ENCODE results near the gene PTPN22. TPM values are rescaled to one million over a fixed set of nuclear protein-coding genes. Genes with fewer than 3 reads are reported as not detected.

The PTPN22 gene
- total and polyA plus RNA-seq, 9 of the 15 experiments (the other 6 are each of a cell fraction or from before 2014, with no cell fraction given) = 0.45 to 4.6 (median 1.1) TPM

DNA sequence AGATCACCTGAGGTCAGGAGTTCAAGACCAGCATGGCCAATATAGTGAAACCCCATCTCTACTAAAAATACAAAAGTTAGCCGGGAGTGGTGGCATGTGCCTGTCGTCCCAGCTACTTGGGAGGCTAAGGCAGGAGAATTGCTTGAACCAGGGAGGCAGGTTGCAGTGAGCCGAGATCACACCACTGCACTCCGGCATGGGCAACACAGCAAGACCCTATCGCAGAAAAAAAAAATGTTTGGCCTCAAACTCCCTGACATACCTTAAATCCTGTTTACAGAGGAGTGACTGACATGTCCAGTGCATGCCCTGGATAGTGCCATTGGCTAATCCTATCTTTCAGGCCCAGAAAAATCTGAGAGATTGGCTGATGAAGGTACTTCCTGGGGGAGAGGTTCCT, 45.5 kb upstream of the PTPN22 start (continued):
- TF ChIP-seq, protein P1, sequence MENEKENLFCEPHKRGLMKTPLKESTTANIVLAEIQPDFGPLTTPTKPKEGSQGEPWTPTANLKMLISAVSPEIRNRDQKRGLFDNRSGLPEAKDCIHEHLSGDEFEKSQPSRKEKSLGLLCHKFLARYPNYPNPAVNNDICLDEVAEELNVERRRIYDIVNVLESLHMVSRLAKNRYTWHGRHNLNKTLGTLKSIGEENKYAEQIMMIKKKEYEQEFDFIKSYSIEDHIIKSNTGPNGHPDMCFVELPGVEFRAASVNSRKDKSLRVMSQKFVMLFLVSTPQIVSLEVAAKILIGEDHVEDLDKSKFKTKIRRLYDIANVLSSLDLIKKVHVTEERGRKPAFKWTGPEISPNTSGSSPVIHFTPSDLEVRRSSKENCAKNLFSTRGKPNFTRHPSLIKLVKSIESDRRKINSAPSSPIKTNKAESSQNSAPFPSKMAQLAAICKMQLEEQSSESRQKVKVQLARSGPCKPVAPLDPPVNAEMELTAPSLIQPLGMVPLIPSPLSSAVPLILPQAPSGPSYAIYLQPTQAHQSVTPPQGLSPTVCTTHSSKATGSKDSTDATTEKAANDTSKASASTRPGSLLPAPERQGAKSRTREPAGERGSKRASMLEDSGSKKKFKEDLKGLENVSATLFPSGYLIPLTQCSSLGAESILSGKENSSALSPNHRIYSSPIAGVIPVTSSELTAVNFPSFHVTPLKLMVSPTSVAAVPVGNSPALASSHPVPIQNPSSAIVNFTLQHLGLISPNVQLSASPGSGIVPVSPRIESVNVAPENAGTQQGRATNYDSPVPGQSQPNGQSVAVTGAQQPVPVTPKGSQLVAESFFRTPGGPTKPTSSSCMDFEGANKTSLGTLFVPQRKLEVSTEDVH (IDR thresholded peaks at IDR 0.05; ENCODE audit: low read depth, partially characterized antibody) = no peak
- TF ChIP-seq TFAM (CRISPR knock-in tag; conservative IDR thresholded peaks at IDR 0.05) (no peak), ZNF551 (CRISPR knock-in tag; IDR thresholded peaks at IDR 0.05) (no peak), ZNF121 (CRISPR knock-in tag; conservative IDR thresholded peaks at IDR 0.05) (peak; percentile 33; the same call in 1 of the 2 replicates), ZFP30 (CRISPR knock-in tag; IDR thresholded peaks at IDR 0.05; ENCODE audit: borderline replicate concordance) (no peak), NFE2L1 (tag; IDR thresholded peaks at IDR 0.05; ENCODE audit: borderline replicate concordance, low read depth) (no peak), XRCC4 (IDR thresholded peaks at IDR 0.05; ENCODE audit: extremely low read depth, insufficient read depth, insufficient read length) (no peak), ESRRA (IDR thresholded peaks at IDR 0.05; ENCODE audit: borderline replicate concordance, low read depth) (no peak), HDAC3 (IDR thresholded peaks at IDR 0.05; ENCODE audit: borderline replicate concordance, partially characterized antibody) (no peak), GTF2E2 (tag; IDR thresholded peaks at IDR 0.05) (no peak), CREB5 (CRISPR knock-in tag; IDR thresholded peaks at IDR 0.05) (no peak), ARNT (IDR thresholded peaks at IDR 0.05) (no peak)
- TF ChIP-seq, protein P2, sequence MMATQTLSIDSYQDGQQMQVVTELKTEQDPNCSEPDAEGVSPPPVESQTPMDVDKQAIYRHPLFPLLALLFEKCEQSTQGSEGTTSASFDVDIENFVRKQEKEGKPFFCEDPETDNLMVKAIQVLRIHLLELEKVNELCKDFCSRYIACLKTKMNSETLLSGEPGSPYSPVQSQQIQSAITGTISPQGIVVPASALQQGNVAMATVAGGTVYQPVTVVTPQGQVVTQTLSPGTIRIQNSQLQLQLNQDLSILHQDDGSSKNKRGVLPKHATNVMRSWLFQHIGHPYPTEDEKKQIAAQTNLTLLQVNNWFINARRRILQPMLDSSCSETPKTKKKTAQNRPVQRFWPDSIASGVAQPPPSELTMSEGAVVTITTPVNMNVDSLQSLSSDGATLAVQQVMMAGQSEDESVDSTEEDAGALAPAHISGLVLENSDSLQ (IDR thresholded peaks at IDR 0.05) = peak; percentile 28; the same call in 1 of the 2 replicates

Measured in K562 (cell line).